Psoas muscle (tissue), 8 donors: Measurements from ENCODE around the gene SSH2. TPM values are rescaled to one million over a fixed set of nuclear protein-coding genes. Genes with fewer than 3 reads are reported as not detected.

Source experiments
- ATAC-seq, 4 donors: fragments of 200-7000 bp; cut with Tn5 transposase; one replicate each; pipeline ENCODE4 v1.9.1; 2020; ENCODE audit warnings: moderate library complexity in 3 of 4, mild to moderate bottlenecking in 2 of 4
- DNase-seq, 2 donors: peaks; one replicate each; pipeline ENCODE4 v3.0.0-alpha.2; 2020
- H3K27ac ChIP-seq: fragments of 200-600 bp; one replicate; pipeline ENCODE4 v1.8.0; 2022
- H3K27me3 ChIP-seq, 3 donors: fragments of 200-600 bp in 1 of 3; one replicate each; pipeline versions ENCODE4 v1.6.1 to v1.8.0; 2013 to 2022; ENCODE audit warnings: low read length in 2 of 3, mild to moderate bottlenecking in 2 of 3, moderate library complexity in 1 of 3; ENCODE audit not compliant: insufficient read depth in 3 of 3
- H3K36me3 ChIP-seq, 2 donors: fragments of 200-600 bp in 1 of 2; one replicate each; pipeline versions ENCODE4 v1.6.1 to v1.8.0; 2013 to 2022; ENCODE audit warnings: low read depth in 1 of 2, mild to moderate bottlenecking in 1 of 2, moderate library complexity in 1 of 2; ENCODE audit not compliant: insufficient read depth in 1 of 2
- H3K4me1 ChIP-seq: fragments of 200-600 bp; one replicate; pipeline ENCODE4 v1.8.0; 2022
- H3K4me3 ChIP-seq: fragments of 200-600 bp; one replicate; pipeline ENCODE4 v1.8.0; 2022; ENCODE audit warnings: mild to moderate bottlenecking
- H3K9me3 ChIP-seq: fragments of 200-600 bp; one replicate; pipeline ENCODE4 v1.8.0; 2022
- CTCF ChIP-seq: fragments of 200-600 bp; IDR thresholded peaks from one replicate; pipeline ENCODE4 v1.8.0; 2022; ENCODE audit warnings: antibody characterized with exemption
- WGBS, 3 donors: extraction: QIAGEN DNeasy Blood & Tissue Kit; methylation state at CpG; one replicate each; pipeline versions ENCODE4 v1.1.6 to v1.1.7; 2013; 5-methylcytosine and 5-hydroxymethylcytosine counted together
- intact Hi-C, 2 donors: fragments of 100-400 bp; cut with DNase I; formaldehyde crosslinking; loops; one replicate each; pipeline versions ENCODE4 v1.11.0 to v1.14.2; 2022
- polyA plus RNA-seq, 3 donors: library from polyadenylated mRNA; stranded (reverse); fragments of 200-250 nt; gene quantifications; one replicate each; pipeline ENCODE4 v1.2.3, GENCODE V29; 2013
- total RNA-seq, 4 donors: library from RNA; stranded (reverse); fragmentation: NEBNext Ultra II Directional in 2 of 4; extraction: Animal tissue kit (Norgen Biotek cat#: 25700) in 2 of 4; gene quantifications; one replicate each; pipeline versions ENCODE4 v1.2.1 to v1.2.4, GENCODE V29; 2021 to 2023
- donor health status: healthy with polysubstance abuse.
- donor health status: DM: no; HTN: no; CAD: no; lungs with moderate emphysema.
- donor health status: Bipolar disorder and iron deficiency.
- donor health status: healthy.
- donor health status: DM: yes; HTN: yes; CAD: no.
- donor health status: DM: no; HTN: no; CAD: no.
- donor health status: DM: no; HTN: no; CAD: no.
- donor health status: DM: yes; HTN: yes; CAD: no.

The SSH2 gene
- total and polyA plus RNA-seq, 7 donors, result 28.0 to 168 (median 107) TPM

GRCh38 chr17:29972277-29972676 is 42.2 kb upstream of the SSH2 start:
- ATAC-seq (no peak), DNase-seq (no peak)
- Histone ChIP-seq H3K36me3 (no peaks in the 10 kb centered on the region), H3K9me3 (no peaks in the 10 kb centered on the region), H3K4me1 (no peaks in the 10 kb centered on the region), H3K27me3 (no peaks in the 10 kb centered on the region), H3K4me3 (no peak overlapping the region), H3K27ac (no peak overlapping the region)
- intact Hi-C loops, result no loop called here
- 95 to 97% (median 96%) methylated on average over 15 to 18 of the region's 18 CpGs for WGBS, 3 donors
- no peak for TF ChIP-seq CTCF

- Histone ChIP-seq H3K27me3 (no peaks in the 10 kb centered on the region), H3K36me3 (no peaks in the 10 kb centered on the region), H3K27ac (no peak overlapping the region), H3K9me3 (no peaks in the 10 kb centered on the region), H3K4me3 (no peak overlapping the region), H3K4me1 (no peaks in the 10 kb centered on the region)
- no peak for TF ChIP-seq CTCF
- no peak for ATAC-seq
- WGBS, 3 donors, result 89 to 93% (median 92%) methylated on average over 5 of the region's 5 CpGs
- no peak for DNase-seq
- intact Hi-C loops, result no loop called here
These were observed 38.2 kb upstream of the SSH2 start for GRCh38 chr17:29968271-29968670.

GRCh38 chr17:29962656-29963055 is 32.6 kb upstream of the SSH2 start:
- H3K4me3 ChIP-seq, result no peak overlapping the region
- H3K36me3 ChIP-seq, result no peaks in the 10 kb centered on the region
- TF ChIP-seq CTCF, result no peak
- no peaks in the 10 kb centered on the region for H3K27me3 ChIP-seq
- no peak overlapping the region for H3K27ac ChIP-seq
- WGBS, 3 donors, result 87 to 88% (median 88%) methylated on average over 2 of the region's 2 CpGs
- H3K4me1 ChIP-seq, result no peaks in the 10 kb centered on the region
- DNase-seq (no peak), ATAC-seq (no peak)
- intact Hi-C loops, result no loop called here
- H3K9me3 ChIP-seq, result no peaks in the 10 kb centered on the region

- no peak for ATAC-seq
- TF ChIP-seq CTCF, result no peak
These were observed 29.8 kb upstream of the SSH2 start for GRCh38 chr17:29959658-29960337.

More at GRCh38 chr17:29959658-29960337, 29.8 kb upstream of the SSH2 start:
- no peak for DNase-seq
- Histone ChIP-seq H3K4me1 (no peaks in the 10 kb centered on the region), H3K27ac (no peak overlapping the region), H3K27me3 (no peaks in the 10 kb centered on the region), H3K4me3 (no peak overlapping the region), H3K36me3 (no peaks in the 10 kb centered on the region), H3K9me3 (no peaks in the 10 kb centered on the region)
- intact Hi-C loops, result no loop called here
- WGBS, 3 donors, result 59 to 65% (median 64%) methylated on average over 4 of the region's 4 CpGs
